Measurements from ENCODE around the gene USP21. TPM values are rescaled to one million over a fixed set of nuclear protein-coding genes. Genes with fewer than 3 reads are reported as not detected.

USP21 gene
- total and polyA plus RNA-seq, 2 of the 13 experiments (the other 11 are each of a cell fraction or from before 2014, with no cell fraction given): 10.1 to 33.1 TPM

DNA sequence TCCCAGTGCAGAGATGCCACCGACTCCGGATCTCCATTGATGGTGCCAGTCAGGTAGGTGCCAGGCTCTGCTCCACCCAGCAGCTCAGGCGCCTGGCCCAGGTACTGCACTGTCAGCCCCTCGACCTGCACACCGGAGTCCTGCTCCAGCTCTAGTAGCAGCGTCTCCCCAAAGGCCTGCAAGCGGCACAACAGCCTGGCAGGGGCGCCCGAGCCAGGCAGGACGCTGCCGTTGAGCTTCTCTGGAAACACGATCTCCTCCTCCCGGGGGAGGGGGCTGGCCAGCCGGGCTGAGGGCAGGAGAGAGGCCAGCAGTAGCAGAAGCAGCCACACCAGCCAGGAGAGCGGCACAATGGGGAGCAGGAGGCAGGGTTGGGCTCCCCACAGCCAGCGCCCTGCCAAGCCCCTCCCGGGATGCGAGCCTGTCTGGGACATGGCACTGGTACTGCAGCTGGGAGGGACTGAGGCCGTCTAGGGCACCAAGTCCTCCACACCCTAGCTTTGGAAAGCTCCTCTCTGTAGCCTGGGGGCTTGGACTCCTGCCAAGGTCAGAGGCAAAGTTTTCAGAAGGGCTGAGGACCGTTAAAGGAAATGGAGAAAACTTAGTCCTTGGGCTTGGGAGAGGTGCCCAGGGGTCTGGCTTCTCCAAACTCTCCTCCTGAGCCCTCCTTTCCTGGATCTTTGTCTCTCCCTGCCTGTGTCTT is 39.0 kb downstream of the USP21 start (continued):
- 0 out of 2 replicates have a peak, but pooled peaks have one; percentile 53 for TF ChIP-seq ZNF430 (CRISPR knock-in tag; IDR thresholded peaks at IDR 0.05)
- no peak for TF ChIP-seq ETV6 (CRISPR knock-in tag; conservative IDR thresholded peaks at IDR 0.05)
- TF ChIP-seq, protein P1, sequence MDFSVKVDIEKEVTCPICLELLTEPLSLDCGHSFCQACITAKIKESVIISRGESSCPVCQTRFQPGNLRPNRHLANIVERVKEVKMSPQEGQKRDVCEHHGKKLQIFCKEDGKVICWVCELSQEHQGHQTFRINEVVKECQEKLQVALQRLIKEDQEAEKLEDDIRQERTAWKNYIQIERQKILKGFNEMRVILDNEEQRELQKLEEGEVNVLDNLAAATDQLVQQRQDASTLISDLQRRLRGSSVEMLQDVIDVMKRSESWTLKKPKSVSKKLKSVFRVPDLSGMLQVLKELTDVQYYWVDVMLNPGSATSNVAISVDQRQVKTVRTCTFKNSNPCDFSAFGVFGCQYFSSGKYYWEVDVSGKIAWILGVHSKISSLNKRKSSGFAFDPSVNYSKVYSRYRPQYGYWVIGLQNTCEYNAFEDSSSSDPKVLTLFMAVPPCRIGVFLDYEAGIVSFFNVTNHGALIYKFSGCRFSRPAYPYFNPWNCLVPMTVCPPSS (IDR thresholded peaks at IDR 0.05): no peak
- no peak for TF ChIP-seq KAT7 (CRISPR knock-in tag; IDR thresholded peaks at IDR 0.05; ENCODE audit: borderline replicate concordance)
- TF ChIP-seq ZNF232 (CRISPR knock-in tag; IDR thresholded peaks at IDR 0.05; ENCODE audit: borderline replicate concordance): no peak
- TF ChIP-seq ZNF609 (CRISPR knock-in tag; IDR thresholded peaks at IDR 0.05; ENCODE audit: borderline replicate concordance): 0 out of 2 replicates have a peak, but pooled peaks have one; percentile 26
- no peak for TF ChIP-seq HNF4G (IDR thresholded peaks at IDR 0.05; ENCODE audit: borderline replicate concordance, low read depth, low read length)
- no peak for TF ChIP-seq HNF4G (CRISPR knock-in tag; IDR thresholded peaks at IDR 0.05; ENCODE audit: borderline replicate concordance, low read depth)
- no peak for TF ChIP-seq ZNF713 (CRISPR knock-in tag; IDR thresholded peaks at IDR 0.05)
- no peak for TF ChIP-seq TRIM24 (CRISPR knock-in tag; IDR thresholded peaks at IDR 0.05)
- no peak for TF ChIP-seq ZNF619 (CRISPR knock-in tag; IDR thresholded peaks at IDR 0.05)
- TF ChIP-seq ZNF878 (CRISPR knock-in tag; IDR thresholded peaks at IDR 0.05): no peak
- no peak for TF ChIP-seq ZBTB1 (CRISPR knock-in tag; IDR thresholded peaks at IDR 0.05; ENCODE audit: borderline replicate concordance)
- no peak for TF ChIP-seq ZNF251 (CRISPR knock-in tag; IDR thresholded peaks at IDR 0.05)
- no peak for TF ChIP-seq RARA (CRISPR knock-in tag; IDR thresholded peaks at IDR 0.05)
- TF ChIP-seq ZNF768 (CRISPR knock-in tag; IDR thresholded peaks at IDR 0.05): 0 out of 2 replicates have a peak, but pooled peaks have one; percentile 19
- TF ChIP-seq, protein P2, sequence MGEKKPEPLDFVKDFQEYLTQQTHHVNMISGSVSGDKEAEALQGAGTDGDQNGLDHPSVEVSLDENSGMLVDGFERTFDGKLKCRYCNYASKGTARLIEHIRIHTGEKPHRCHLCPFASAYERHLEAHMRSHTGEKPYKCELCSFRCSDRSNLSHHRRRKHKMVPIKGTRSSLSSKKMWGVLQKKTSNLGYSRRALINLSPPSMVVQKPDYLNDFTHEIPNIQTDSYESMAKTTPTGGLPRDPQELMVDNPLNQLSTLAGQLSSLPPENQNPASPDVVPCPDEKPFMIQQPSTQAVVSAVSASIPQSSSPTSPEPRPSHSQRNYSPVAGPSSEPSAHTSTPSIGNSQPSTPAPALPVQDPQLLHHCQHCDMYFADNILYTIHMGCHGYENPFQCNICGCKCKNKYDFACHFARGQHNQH (CRISPR knock-in tag; IDR thresholded peaks at IDR 0.05): no peak
- no peak for TF ChIP-seq ZMYM4 (CRISPR knock-in tag; IDR thresholded peaks at IDR 0.05)
- TF ChIP-seq TERF1 (CRISPR knock-in tag; IDR thresholded peaks at IDR 0.05): no peak
- peak; percentile 38; the same call in 1 of the 2 replicates for TF ChIP-seq GABPB1 (CRISPR knock-in tag; IDR thresholded peaks at IDR 0.05)
